ENCODE measurements around the gene TYW1B. TPM values are rescaled to one million over a fixed set of nuclear protein-coding genes. Genes with fewer than 3 reads are reported as not detected.
"Not testable (repeated sequence)": the region's sequence is repeated elsewhere in the genome, so short reads cannot be mapped to it uniquely, and the experiment has no call there.

The TYW1B gene
- total RNA-seq, 1 donor from 2014 or later = 5.0 TPM

DNA sequence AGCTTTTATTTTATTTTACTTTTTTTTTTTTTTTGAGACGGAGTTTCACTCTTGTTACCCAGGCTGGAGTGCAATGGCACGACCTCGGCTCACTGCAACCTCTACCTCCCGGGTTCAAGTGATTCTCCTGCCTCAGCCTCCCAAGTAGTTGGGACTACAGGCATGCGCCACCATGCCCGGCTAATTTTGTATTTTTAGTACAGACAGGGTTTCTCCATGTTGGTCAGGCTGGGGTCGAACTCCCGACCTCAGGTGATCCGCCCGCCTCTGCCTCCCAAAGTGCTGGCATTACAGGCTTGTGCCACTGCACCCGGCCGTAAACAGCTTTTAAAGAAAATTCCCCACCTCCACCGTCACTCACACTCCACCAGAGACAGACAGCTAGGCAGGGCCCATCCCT lies 19.5 kb downstream of the TYW1B start:
- not testable (repeated sequence) for H3K4me1 Mint-ChIP-seq (ENCODE audit: low read depth, unreplicated experiment); H3K27ac Mint-ChIP-seq (ENCODE audit: unreplicated experiment); H3K9me3 Mint-ChIP-seq (ENCODE audit: unreplicated experiment); DNase-seq; H3K27me3 Mint-ChIP-seq (ENCODE audit: unreplicated experiment); H3K36me3 Mint-ChIP-seq (ENCODE audit: unreplicated experiment); H3K4me3 Mint-ChIP-seq (ENCODE audit: unreplicated experiment)

DNA sequence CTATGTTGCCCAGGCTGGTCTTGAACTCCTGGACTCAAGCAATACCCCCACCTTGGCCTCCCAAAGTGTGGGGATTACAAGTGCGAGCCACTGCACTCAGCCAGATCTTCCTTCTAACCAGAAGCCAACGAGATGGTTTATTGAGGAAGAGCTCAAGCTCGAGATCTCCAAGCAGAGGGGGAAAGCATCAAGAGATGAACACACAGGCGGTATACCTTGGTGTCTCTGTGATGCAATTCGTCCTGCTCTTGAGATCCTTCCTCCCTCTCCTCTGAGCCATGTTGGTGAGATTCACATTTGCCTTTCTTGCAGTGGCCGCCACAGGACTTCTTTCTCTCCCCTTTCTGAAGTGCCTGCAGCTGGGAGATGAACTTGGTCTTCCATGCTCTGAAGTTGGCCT lies 21.1 kb downstream of the TYW1B start:
- not testable (repeated sequence) for H3K27me3 Mint-ChIP-seq (ENCODE audit: unreplicated experiment); H3K4me1 Mint-ChIP-seq (ENCODE audit: low read depth, unreplicated experiment); DNase-seq; H3K27ac Mint-ChIP-seq (ENCODE audit: unreplicated experiment); H3K36me3 Mint-ChIP-seq (ENCODE audit: unreplicated experiment); H3K9me3 Mint-ChIP-seq (ENCODE audit: unreplicated experiment); H3K4me3 Mint-ChIP-seq (ENCODE audit: unreplicated experiment)

DNA sequence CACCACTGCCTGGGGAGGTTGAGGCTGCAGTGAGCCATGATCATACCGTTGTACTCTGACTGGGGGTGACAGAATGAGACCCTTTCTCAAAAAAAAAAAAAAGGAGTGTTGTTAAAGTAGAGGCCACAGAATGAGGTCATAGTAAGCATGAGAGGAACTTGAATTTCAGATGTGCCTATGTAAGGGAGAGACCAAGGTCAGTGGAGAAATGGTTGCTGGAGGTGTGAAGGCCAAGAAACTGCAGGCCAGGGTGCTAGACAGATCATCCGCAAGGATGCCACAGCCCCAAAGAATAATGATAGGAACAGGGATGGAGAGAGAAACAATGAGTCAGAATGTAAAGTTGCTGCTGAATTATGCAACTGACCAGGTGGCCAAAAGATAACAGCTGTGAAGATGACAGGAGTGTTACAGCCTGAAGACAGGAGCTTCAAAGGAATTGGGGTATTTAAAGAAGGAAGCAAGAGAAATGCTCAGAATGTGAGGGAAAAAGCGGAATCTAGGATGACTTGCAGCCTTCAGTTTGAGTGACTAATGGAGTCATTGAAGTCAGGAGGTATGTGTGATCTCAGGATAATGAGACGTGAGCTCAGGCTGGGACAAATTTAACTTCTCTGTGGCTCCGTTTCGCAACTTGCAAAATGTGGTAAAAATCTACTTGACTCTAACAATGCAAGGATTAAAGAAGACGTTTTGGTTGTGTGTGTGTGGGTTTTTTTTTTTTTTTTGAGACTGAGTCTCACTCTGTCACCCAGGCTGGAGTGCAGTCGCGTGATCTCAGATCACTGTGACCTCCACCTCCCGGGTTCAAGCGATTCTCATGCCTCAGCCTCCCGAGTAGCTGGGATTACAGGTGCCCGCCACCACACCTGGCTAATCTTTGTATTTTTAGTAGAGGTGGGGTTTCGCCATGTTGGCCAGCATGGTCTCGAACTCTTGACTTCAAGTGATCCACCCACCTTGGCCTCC lies 22.2 kb downstream of the TYW1B start:
- no peak for TF ChIP-seq CTCF (IDR thresholded peaks at IDR 0.05; ENCODE audit: partially characterized antibody, unreplicated experiment)
- H3K9me3 Mint-ChIP-seq (ENCODE audit: unreplicated experiment) = no peaks in the 10 kb centered on the region
- peaks cover 4% of the 10 kb centered on the region for H3K4me1 Mint-ChIP-seq (ENCODE audit: low read depth, unreplicated experiment)
- no peak overlapping the region for H3K4me3 Mint-ChIP-seq (ENCODE audit: unreplicated experiment)
- no peak for DNase-seq
- no peaks in the 10 kb centered on the region for H3K36me3 Mint-ChIP-seq (ENCODE audit: unreplicated experiment)
- H3K27ac Mint-ChIP-seq (ENCODE audit: unreplicated experiment) = peak overlapping the region; percentile 5
- H3K27me3 Mint-ChIP-seq (ENCODE audit: unreplicated experiment) = no peaks in the 10 kb centered on the region

DNA sequence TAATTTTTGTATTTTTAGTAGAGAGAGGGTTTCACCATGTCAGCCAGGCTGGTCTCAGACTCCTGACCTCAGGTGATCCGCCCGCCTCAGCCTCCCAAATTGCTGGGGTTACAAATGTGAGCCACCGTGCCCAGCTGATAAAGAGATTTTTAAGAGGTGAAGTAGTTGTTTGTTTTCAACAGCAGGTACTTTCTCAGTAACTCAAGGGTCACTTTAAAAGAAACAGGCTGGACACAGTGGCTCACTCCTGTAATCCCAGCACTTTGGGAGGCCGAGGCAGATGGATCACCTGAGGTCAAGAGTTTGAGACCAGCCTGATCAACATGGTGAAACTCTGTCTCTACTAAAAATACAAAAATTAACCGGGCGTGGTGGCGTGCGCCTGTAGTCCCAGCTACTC lies 24.2 kb downstream of the TYW1B start:
- H3K4me3 Mint-ChIP-seq (ENCODE audit: unreplicated experiment); H3K4me1 Mint-ChIP-seq (ENCODE audit: low read depth, unreplicated experiment); H3K27me3 Mint-ChIP-seq (ENCODE audit: unreplicated experiment); DNase-seq; H3K36me3 Mint-ChIP-seq (ENCODE audit: unreplicated experiment); H3K9me3 Mint-ChIP-seq (ENCODE audit: unreplicated experiment); H3K27ac Mint-ChIP-seq (ENCODE audit: unreplicated experiment): not testable (repeated sequence)

- H3K9me3 Mint-ChIP-seq (ENCODE audit: unreplicated experiment); H3K36me3 Mint-ChIP-seq (ENCODE audit: unreplicated experiment); DNase-seq; H3K27me3 Mint-ChIP-seq (ENCODE audit: unreplicated experiment); H3K27ac Mint-ChIP-seq (ENCODE audit: unreplicated experiment); H3K4me3 Mint-ChIP-seq (ENCODE audit: unreplicated experiment); H3K4me1 Mint-ChIP-seq (ENCODE audit: low read depth, unreplicated experiment): not testable (repeated sequence)
Measured at GRCh38 chr7:72801564-72801963, 26.4 kb downstream of the TYW1B start.

DNA sequence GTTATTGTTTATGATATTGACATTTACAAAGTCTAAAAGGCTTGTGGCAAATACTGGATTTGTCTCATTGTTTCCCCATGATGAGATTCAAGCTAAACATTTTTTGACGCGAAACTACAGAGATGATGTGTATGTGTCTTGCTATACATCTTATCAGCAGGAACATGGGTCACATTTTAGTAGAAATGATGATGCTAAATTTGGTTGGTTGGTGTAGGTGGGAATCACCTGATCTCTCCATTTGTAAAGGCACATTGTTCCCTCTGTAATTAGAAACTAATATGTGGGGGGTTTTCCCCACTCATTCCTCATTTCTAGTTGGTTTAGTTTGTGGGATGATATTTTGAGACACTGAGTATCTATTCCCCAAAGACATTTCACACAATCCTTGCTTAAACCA lies 32.6 kb downstream of the TYW1B start:
- H3K36me3 Mint-ChIP-seq (ENCODE audit: unreplicated experiment); H3K27me3 Mint-ChIP-seq (ENCODE audit: unreplicated experiment); DNase-seq: not testable (repeated sequence)

DNA sequence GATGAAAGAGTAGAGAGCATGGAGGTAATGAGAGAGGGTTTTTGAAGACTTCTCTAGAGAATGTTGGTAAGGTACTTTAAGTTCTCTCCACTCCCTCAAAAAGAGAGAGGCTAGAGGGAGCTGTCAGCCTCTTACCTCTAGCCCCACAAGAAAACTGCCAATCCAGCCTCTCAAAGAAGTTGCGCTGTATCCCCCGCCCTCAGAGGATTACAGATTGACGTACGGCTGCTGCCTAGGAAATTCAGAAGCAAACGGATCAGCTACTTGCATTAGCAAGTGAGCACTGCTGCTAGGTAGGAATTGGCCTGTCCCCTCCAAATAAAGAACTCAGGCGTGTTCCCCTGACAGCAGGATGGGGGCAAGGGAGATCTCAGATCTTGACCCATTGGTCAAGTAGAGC lies 34.2 kb downstream of the TYW1B start:
- DNase-seq = no peak
- no peak overlapping the region for H3K27ac Mint-ChIP-seq (ENCODE audit: unreplicated experiment)
- H3K4me1 Mint-ChIP-seq (ENCODE audit: low read depth, unreplicated experiment) = peaks cover 8% of the 10 kb centered on the region
- H3K4me3 Mint-ChIP-seq (ENCODE audit: unreplicated experiment) = no peak overlapping the region
- no peaks in the 10 kb centered on the region for H3K9me3 Mint-ChIP-seq (ENCODE audit: unreplicated experiment)
- no peak for TF ChIP-seq CTCF (IDR thresholded peaks at IDR 0.05; ENCODE audit: partially characterized antibody, unreplicated experiment)
- H3K27me3 Mint-ChIP-seq (ENCODE audit: unreplicated experiment) = peaks cover 2% of the 10 kb centered on the region
- H3K36me3 Mint-ChIP-seq (ENCODE audit: unreplicated experiment) = peaks cover 10% of the 10 kb centered on the region

More for the DNA sequence above, 32.6 kb downstream of the TYW1B start:
- H3K9me3 Mint-ChIP-seq (ENCODE audit: unreplicated experiment); H3K4me3 Mint-ChIP-seq (ENCODE audit: unreplicated experiment); H3K27ac Mint-ChIP-seq (ENCODE audit: unreplicated experiment); H3K4me1 Mint-ChIP-seq (ENCODE audit: low read depth, unreplicated experiment): not testable (repeated sequence)

GRCh38 chr7:72790698-72791060 lies 37.3 kb downstream of the TYW1B start:
- H3K36me3 Mint-ChIP-seq (ENCODE audit: unreplicated experiment) = not testable (repeated sequence)
- peak overlapping the region; percentile 73 for H3K27ac Mint-ChIP-seq (ENCODE audit: unreplicated experiment)

DNA sequence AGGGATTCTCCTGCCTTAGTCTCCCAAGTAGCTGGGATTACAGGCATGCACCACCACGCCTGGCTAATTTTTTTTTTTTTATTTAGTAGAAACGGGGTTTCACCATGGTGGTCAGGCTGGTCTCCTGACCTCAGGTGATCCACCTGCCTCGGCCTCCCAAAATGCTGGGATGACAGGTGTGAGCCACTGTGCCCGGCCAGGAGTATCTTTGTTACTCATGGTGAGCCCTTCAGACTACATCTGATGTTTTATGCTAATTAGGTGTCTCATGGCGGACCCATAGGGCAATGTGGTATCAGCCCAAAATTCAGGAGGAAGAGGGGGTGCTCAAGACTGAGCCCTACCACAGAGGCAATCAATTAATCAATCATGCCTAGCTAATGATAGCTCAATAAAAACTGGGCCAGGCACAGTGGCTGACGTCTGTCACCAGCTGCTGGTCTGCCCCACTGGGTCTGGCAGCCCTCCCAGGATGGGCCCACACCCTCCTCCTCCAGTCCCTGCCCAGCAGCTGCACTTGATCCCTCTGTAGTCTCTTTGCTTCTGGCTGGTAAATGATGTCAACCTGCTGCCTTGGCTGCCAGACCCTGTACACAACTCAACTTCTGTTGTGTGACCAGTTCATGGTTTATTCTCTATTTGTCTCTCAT lies 37.8 kb downstream of the TYW1B start:
- peak overlapping the region; percentile 73 for H3K27ac Mint-ChIP-seq (ENCODE audit: unreplicated experiment)
- H3K9me3 Mint-ChIP-seq (ENCODE audit: unreplicated experiment); H3K36me3 Mint-ChIP-seq (ENCODE audit: unreplicated experiment); H3K27me3 Mint-ChIP-seq (ENCODE audit: unreplicated experiment); H3K4me1 Mint-ChIP-seq (ENCODE audit: low read depth, unreplicated experiment): not testable (repeated sequence)
- DNase-seq = peak; percentile 18
- H3K4me3 Mint-ChIP-seq (ENCODE audit: unreplicated experiment) = peak overlapping the region; percentile 34

More at GRCh38 chr7:72790698-72791060, 37.3 kb downstream of the TYW1B start:
- H3K4me3 Mint-ChIP-seq (ENCODE audit: unreplicated experiment) = peak overlapping the region; percentile 38
- not testable (repeated sequence) for H3K4me1 Mint-ChIP-seq (ENCODE audit: low read depth, unreplicated experiment); DNase-seq; H3K27me3 Mint-ChIP-seq (ENCODE audit: unreplicated experiment); H3K9me3 Mint-ChIP-seq (ENCODE audit: unreplicated experiment)
